ENCODE data around the gene CD80. TPM values are rescaled to one million over a fixed set of nuclear protein-coding genes. Genes with fewer than 3 reads are reported as not detected.
A peak's percentile ranks its signal among the peaks of the same experiment; 100 is the strongest.
"Not testable (repeated sequence)": the region's sequence is repeated elsewhere in the genome, so short reads cannot be mapped to it uniquely, and the experiment has no call there.

Gene CD80
- total RNA-seq, 1 donor from 2014 or later, result 3.2 TPM

GRCh38 chr3:119595639-119596334 lies 36.4 kb upstream of the CD80 start:
- DNase-seq (ENCODE audit: low spot score in 2 of 2), result no peak
- H3K27ac ChIP-seq, result no peak overlapping the region
- intact Hi-C loops (cut with DNase I), result no loop called here
- TF ChIP-seq CTCF (IDR thresholded peaks at IDR 0.05), result no peak
- no peaks in the 10 kb centered on the region for H3K27me3 ChIP-seq
- no peaks in the 10 kb centered on the region for H3K4me1 ChIP-seq
- no peaks in the 10 kb centered on the region for H3K36me3 ChIP-seq
- peak overlapping the region in 1 of 2 donors; percentile 42 for H3K4me3 ChIP-seq
- H3K9me3 ChIP-seq, result no peaks in the 10 kb centered on the region

DNA sequence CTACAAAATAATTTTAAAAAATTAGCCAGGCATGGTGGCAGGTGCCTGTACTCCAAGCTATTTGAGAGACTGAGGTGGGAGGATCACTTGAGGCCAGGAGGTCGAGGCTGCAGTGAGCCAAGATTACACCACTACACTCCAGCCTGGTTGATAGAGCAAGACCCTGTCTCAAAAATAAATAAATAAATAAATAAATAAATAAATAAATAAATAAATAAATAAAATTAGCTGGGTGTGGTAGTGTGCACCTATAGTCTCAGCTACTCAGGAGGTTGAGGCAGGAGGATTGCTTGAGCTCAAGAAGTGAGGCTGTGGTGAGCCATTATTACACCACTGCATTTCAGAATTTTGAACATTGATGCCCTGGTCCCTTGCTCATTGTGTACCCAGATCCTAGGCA lies 35.5 kb upstream of the CD80 start:
- H3K9me3 ChIP-seq; H3K4me3 ChIP-seq; H3K36me3 ChIP-seq; H3K27me3 ChIP-seq; DNase-seq (ENCODE audit: low spot score in 2 of 2); intact Hi-C loops (cut with DNase I); H3K27ac ChIP-seq; H3K4me1 ChIP-seq: not testable (repeated sequence)

GRCh38 chr3:119594066-119594465 lies 34.7 kb upstream of the CD80 start:
- Histone ChIP-seq H3K4me3 (no peak overlapping the region), H3K27ac (no peak overlapping the region), H3K27me3 (no peaks in the 10 kb centered on the region), H3K36me3 (no peaks in the 10 kb centered on the region), H3K4me1 (no peaks in the 10 kb centered on the region), H3K9me3 (no peaks in the 10 kb centered on the region)
- no peak for TF ChIP-seq CTCF (IDR thresholded peaks at IDR 0.05)
- DNase-seq (ENCODE audit: low spot score in 2 of 2), result no peak
- intact Hi-C loops (cut with DNase I), result no loop called here

DNA sequence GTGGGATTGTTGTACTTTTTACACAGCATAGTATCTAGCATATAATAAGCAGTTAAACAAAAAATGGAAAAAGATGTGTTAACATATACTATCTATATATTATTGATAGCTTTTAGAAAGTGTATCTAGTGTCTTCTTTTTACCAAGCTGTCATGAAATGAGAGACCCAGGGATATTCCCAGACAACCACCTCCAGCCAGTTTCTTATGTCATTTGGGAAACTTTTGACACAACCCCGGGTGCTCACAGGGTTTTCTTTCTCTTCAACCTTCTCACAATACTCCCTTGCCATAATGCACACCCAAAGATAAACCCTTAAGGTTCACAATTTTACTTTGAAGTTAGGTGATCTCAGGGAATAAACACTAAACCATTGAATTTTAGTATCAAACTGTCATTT lies 33.4 kb upstream of the CD80 start:
- no peaks in the 10 kb centered on the region for H3K4me1 ChIP-seq
- TF ChIP-seq CTCF (IDR thresholded peaks at IDR 0.05), result no peak
- DNase-seq (ENCODE audit: low spot score in 2 of 2), result no peak
- no peaks in the 10 kb centered on the region for H3K9me3 ChIP-seq
- no peak overlapping the region for H3K27ac ChIP-seq
- no peaks in the 10 kb centered on the region for H3K27me3 ChIP-seq
- intact Hi-C loops (cut with DNase I), result no loop called here
- no peak overlapping the region for H3K4me3 ChIP-seq
- no peaks in the 10 kb centered on the region for H3K36me3 ChIP-seq

GRCh38 chr3:119590706-119591105 lies 31.3 kb upstream of the CD80 start:
- Histone ChIP-seq H3K36me3 (no peaks in the 10 kb centered on the region), H3K27me3 (no peaks in the 10 kb centered on the region), H3K4me1 (no peaks in the 10 kb centered on the region), H3K27ac (no peak overlapping the region), H3K9me3 (no peaks in the 10 kb centered on the region), H3K4me3 (no peak overlapping the region)
- no peak for TF ChIP-seq CTCF (IDR thresholded peaks at IDR 0.05)
- intact Hi-C loops (cut with DNase I), result no loop called here
- DNase-seq (ENCODE audit: low spot score in 2 of 2), result no peak

- no peak overlapping the region for H3K27ac ChIP-seq
- intact Hi-C loops (cut with DNase I), result no loop called here
These were observed 29.8 kb upstream of the CD80 start for GRCh38 chr3:119589102-119589773.

More at GRCh38 chr3:119589102-119589773, 29.8 kb upstream of the CD80 start:
- H3K9me3 ChIP-seq, result no peaks in the 10 kb centered on the region
- H3K27me3 ChIP-seq, result no peaks in the 10 kb centered on the region
- H3K36me3 ChIP-seq, result no peaks in the 10 kb centered on the region
- no peaks in the 10 kb centered on the region for H3K4me1 ChIP-seq
- DNase-seq (ENCODE audit: low spot score in 2 of 2), result no peak
- no peak for TF ChIP-seq CTCF (IDR thresholded peaks at IDR 0.05)
- H3K4me3 ChIP-seq, result no peak overlapping the region

All from ascending aorta (tissue), 2 donors.